Astrocyte (in vitro differentiated cells and primary cell): ENCODE data around the gene ERCC6. TPM values are rescaled to one million over a fixed set of nuclear protein-coding genes. Genes with fewer than 3 reads are reported as not detected.

Source experiments
- DNase-seq: peaks from one replicate; pipeline ENCODE4 v3.0.0-alpha.2; 2010; ENCODE audit warnings: low read depth
- FAIRE-seq: peaks from 2 replicates; lab custom pipeline; 2011; peaks lifted over from hg19 to GRCh38; lab: Jason Lieb, UNC
- H2AFZ ChIP-seq: 2 replicates; pipeline ENCODE4 v1.6.0; 2012; ENCODE audit warnings: low read depth, low read length, inconsistent platforms
- H3K27ac ChIP-seq: 2 replicates; pipeline ENCODE4 v1.5.1; 2011; ENCODE audit warnings: low read depth, low read length, inconsistent platforms
- H3K27me3 ChIP-seq: 2 replicates; pipeline ENCODE4 v1.6.0; 2011; ENCODE audit warnings: low read length, inconsistent platforms; ENCODE audit not compliant: insufficient read depth
- H3K36me3 ChIP-seq: 2 replicates; pipeline ENCODE4 v1.5.1; 2011; ENCODE audit warnings: low read length, inconsistent platforms; ENCODE audit not compliant: insufficient read depth
- H3K4me1 ChIP-seq: 2 replicates; pipeline ENCODE4 v1.5.1; 2011; ENCODE audit warnings: low read length, inconsistent platforms; ENCODE audit not compliant: insufficient read depth
- H3K4me2 ChIP-seq: 2 replicates; pipeline ENCODE4 v1.6.0; 2012; ENCODE audit warnings: low read length, inconsistent platforms
- H3K4me3 ChIP-seq: 2 replicates; pipeline ENCODE4 v1.5.1; 2011; ENCODE audit warnings: low read depth, mild to moderate bottlenecking, low read length, inconsistent platforms; ENCODE audit not compliant: insufficient read depth
- H3K79me2 ChIP-seq: 2 replicates; pipeline ENCODE4 v1.6.0; 2012; ENCODE audit warnings: mild to moderate bottlenecking, low read length, inconsistent platforms; ENCODE audit not compliant: insufficient read depth
- H3K9ac ChIP-seq: 2 replicates; pipeline ENCODE4 v1.6.0; 2012; ENCODE audit warnings: mild to moderate bottlenecking, low read length, inconsistent platforms
- H3K9me3 ChIP-seq: 2 replicates; pipeline ENCODE4 v1.5.1; 2012; ENCODE audit warnings: low read depth, mild to moderate bottlenecking, low read length, inconsistent platforms; ENCODE audit not compliant: insufficient read depth
- H4K20me1 ChIP-seq: 2 replicates; pipeline ENCODE4 v1.6.0; 2012; ENCODE audit warnings: low read length, inconsistent platforms; ENCODE audit not compliant: insufficient read depth
- H3K27ac Mint-ChIP-seq: one replicate; pipeline ENCODE4 v1.8.0; 2021; ENCODE audit warnings: mild to moderate bottlenecking, mixed read lengths; ENCODE audit not compliant: unreplicated experiment
- H3K27me3 Mint-ChIP-seq: one replicate; pipeline ENCODE4 v1.8.0; 2021; ENCODE audit warnings: low read depth, mixed read lengths; ENCODE audit not compliant: unreplicated experiment
- H3K36me3 Mint-ChIP-seq: one replicate; pipeline ENCODE4 v1.8.0; 2021; ENCODE audit warnings: low read depth, mixed read lengths; ENCODE audit not compliant: unreplicated experiment
- H3K4me1 Mint-ChIP-seq: one replicate; pipeline ENCODE4 v1.8.0; 2021; ENCODE audit warnings: low read depth, mixed read lengths; ENCODE audit not compliant: unreplicated experiment
- H3K4me3 Mint-ChIP-seq: one replicate; pipeline ENCODE4 v1.8.0; 2021; ENCODE audit warnings: mild to moderate bottlenecking, moderate library complexity, mixed read lengths; ENCODE audit not compliant: unreplicated experiment
- H3K9me3 Mint-ChIP-seq: one replicate; pipeline ENCODE4 v1.8.0; 2021; ENCODE audit warnings: mild to moderate bottlenecking, mixed read lengths; ENCODE audit not compliant: unreplicated experiment
- CTCF ChIP-seq: IDR thresholded peaks from 2 replicates; pipeline ENCODE4 v1.5.1; 2011; ENCODE audit warnings: low read depth, mild to moderate bottlenecking, inconsistent platforms, low read length, moderate library complexity; ENCODE audit not compliant: insufficient read depth
- EZH2 ChIP-seq: IDR thresholded peaks from 2 replicates; pipeline ENCODE4 v1.6.1; 2012; ENCODE audit warnings: mild to moderate bottlenecking, low read length, inconsistent platforms; ENCODE audit not compliant: insufficient read depth
- total RNA-seq: library from RNA; stranded (reverse); gene quantifications from 2 replicates; pipeline ENCODE4 v1.2.1, GENCODE V29; 2021

The ERCC6 gene
- total RNA-seq, 1 donor from 2014 or later, result 22.3 TPM

- no peak for FAIRE-seq
- Histone ChIP-seq H3K4me1 (no peaks in the 10 kb centered on the region), H3K36me3 (no peaks in the 10 kb centered on the region), H3K4me3 (no peak overlapping the region), H3K9me3 (no peaks in the 10 kb centered on the region), H3K27ac (no peak overlapping the region), H3K79me2 (no peaks in the 10 kb centered on the region), H4K20me1 (no peaks in the 10 kb centered on the region), H2AFZ (no peak overlapping the region), H3K9ac (no peak overlapping the region), H3K4me2 (no peak overlapping the region), H3K27me3 (no peaks in the 10 kb centered on the region)
- Mint-ChIP-seq H3K27me3 (peaks cover 7% of the 10 kb centered on the region), H3K4me3 (no peak overlapping the region), H3K27ac (no peak overlapping the region), H3K9me3 (peaks cover 2% of the 10 kb centered on the region), H3K36me3 (no peaks in the 10 kb centered on the region), H3K4me1 (no peaks in the 10 kb centered on the region)
- DNase-seq, result peak; percentile 78
- TF ChIP-seq CTCF, result no peak
- no peak for TF ChIP-seq EZH2
Observed at GRCh38 chr10:49579621-49580020, 40.7 kb upstream of the ERCC6 start.

- Mint-ChIP-seq H3K9me3 (peaks cover 2% of the 10 kb centered on the region), H3K36me3 (no peaks in the 10 kb centered on the region), H3K4me3 (no peak overlapping the region), H3K4me1 (no peaks in the 10 kb centered on the region), H3K27ac (no peak overlapping the region), H3K27me3 (peaks cover 11% of the 10 kb centered on the region)
- no peak for DNase-seq
- Histone ChIP-seq H3K4me1 (no peaks in the 10 kb centered on the region), H3K4me3 (no peak overlapping the region), H3K9ac (no peak overlapping the region), H2AFZ (no peak overlapping the region), H3K79me2 (no peaks in the 10 kb centered on the region), H3K9me3 (no peaks in the 10 kb centered on the region), H4K20me1 (no peaks in the 10 kb centered on the region), H3K27me3 (no peaks in the 10 kb centered on the region), H3K27ac (no peak overlapping the region), H3K4me2 (no peak overlapping the region), H3K36me3 (no peaks in the 10 kb centered on the region)
- FAIRE-seq, result no peak
- TF ChIP-seq EZH2, result no peak
- no peak for TF ChIP-seq CTCF
Observed at GRCh38 chr10:49578392-49578791, 39.5 kb upstream of the ERCC6 start.

- no peak overlapping the region for H3K27ac ChIP-seq
- FAIRE-seq, result no peak
- DNase-seq, result no peak
- H3K36me3 ChIP-seq, result no peaks in the 10 kb centered on the region
- H3K9ac ChIP-seq, result no peak overlapping the region
- no peak overlapping the region for H3K4me2 ChIP-seq
- TF ChIP-seq EZH2, result no peak
- H3K9me3 Mint-ChIP-seq, result peaks cover 2% of the 10 kb centered on the region
- H3K27me3 ChIP-seq, result no peaks in the 10 kb centered on the region
- no peaks in the 10 kb centered on the region for H3K36me3 Mint-ChIP-seq
- H3K4me3 Mint-ChIP-seq, result no peak overlapping the region
- no peaks in the 10 kb centered on the region for H4K20me1 ChIP-seq
- no peaks in the 10 kb centered on the region for H3K4me1 ChIP-seq
- H3K27ac Mint-ChIP-seq, result no peak overlapping the region
- H3K27me3 Mint-ChIP-seq, result peaks cover 11% of the 10 kb centered on the region
- no peak overlapping the region for H2AFZ ChIP-seq
- H3K9me3 ChIP-seq, result no peaks in the 10 kb centered on the region
- H3K4me1 Mint-ChIP-seq, result no peaks in the 10 kb centered on the region
- H3K79me2 ChIP-seq, result no peaks in the 10 kb centered on the region
- no peak overlapping the region for H3K4me3 ChIP-seq
Observed at GRCh38 chr10:49577182-49577925, 38.4 kb upstream of the ERCC6 start.
